ENCODE measurements around the gene HID1. TPM values are rescaled to one million over a fixed set of nuclear protein-coding genes. Genes with fewer than 3 reads are reported as not detected.

HID1 gene
- total and polyA plus RNA-seq, 9 donors = 1.8 to 21.6 (median 5.2) TPM

GRCh38 chr17:74938194-74938950, 34.2 kb downstream of the HID1 start:
- 46 to 53% (median 47%) methylated on average over 8 of the region's 8 CpGs for WGBS, 3 donors
- Histone ChIP-seq H3K4me3 (no peak overlapping the region), H3K9me3 (no peaks in the 10 kb centered on the region), H3K36me3 (no peaks in the 10 kb centered on the region), H3K27me3 (peaks cover 5% of the 10 kb centered on the region), H3K4me1 (ENCODE audit: insufficient read depth) (no peaks in the 10 kb centered on the region), H3K27ac (no peak overlapping the region)
- no peak for TF ChIP-seq POLR2A (IDR thresholded peaks at IDR 0.05)
- TF ChIP-seq CTCF (IDR thresholded peaks at IDR 0.05) = no peak
- no peak for TF ChIP-seq EP300 (IDR thresholded peaks at IDR 0.05)
- no peak for DNase-seq
- intact Hi-C loops (cut with DNase I) = no loop called here

GRCh38 chr17:74937064-74938051, 35.2 kb downstream of the HID1 start:
- Histone ChIP-seq H3K4me1 (ENCODE audit: insufficient read depth) (no peaks in the 10 kb centered on the region), H3K4me3 (no peak overlapping the region), H3K9me3 (no peaks in the 10 kb centered on the region), H3K36me3 (no peaks in the 10 kb centered on the region), H3K27ac (no peak overlapping the region), H3K27me3 (peaks cover 5% of the 10 kb centered on the region)
- TF ChIP-seq EP300 (IDR thresholded peaks at IDR 0.05) = no peak
- no peak for TF ChIP-seq CTCF (IDR thresholded peaks at IDR 0.05)
- TF ChIP-seq POLR2A (IDR thresholded peaks at IDR 0.05) = no peak
- intact Hi-C loops (cut with DNase I) = no loop called here
- WGBS, 3 donors = 45 to 47% (median 45%) methylated on average over 11 of the region's 11 CpGs
- no peak for DNase-seq

- TF ChIP-seq EP300 (IDR thresholded peaks at IDR 0.05) (no peak), POLR2A (IDR thresholded peaks at IDR 0.05) (no peak), CTCF (IDR thresholded peaks at IDR 0.05) (no peak)
- Histone ChIP-seq H3K4me3 (no peak overlapping the region), H3K9me3 (no peaks in the 10 kb centered on the region), H3K36me3 (no peaks in the 10 kb centered on the region), H3K4me1 (ENCODE audit: insufficient read depth) (no peaks in the 10 kb centered on the region), H3K27ac (no peak overlapping the region), H3K27me3 (peaks cover 5% of the 10 kb centered on the region)
- 9 to 15% (median 10%) methylated on average over 12 of the region's 12 CpGs for WGBS, 3 donors
- DNase-seq = no peak
- intact Hi-C loops (cut with DNase I) = no loop called here
Measured at GRCh38 chr17:74936470-74936799, 36.1 kb downstream of the HID1 start.

- Histone ChIP-seq H3K36me3 (no peaks in the 10 kb centered on the region), H3K4me3 (no peak within 1 kb of the TSS), H3K27me3 (peaks cover 5% of the 10 kb centered on the region), H3K27ac (no peak within 1 kb of the TSS), H3K4me1 (ENCODE audit: insufficient read depth) (no peaks in the 10 kb centered on the region), H3K9me3 (no peaks in the 10 kb centered on the region)
- WGBS, 3 donors = 3 to 4% (median 3%) methylated on average over 67 to 78 of the region's 78 CpGs
- no peak for DNase-seq
- TF ChIP-seq CTCF (IDR thresholded peaks at IDR 0.05) (no peak), POLR2A (IDR thresholded peaks at IDR 0.05) (no peak), EP300 (IDR thresholded peaks at IDR 0.05) (no peak)
- intact Hi-C loops (cut with DNase I) = no loop called here
Measured at GRCh38 chr17:74935585-74936469, 36.7 kb downstream of the HID1 start, which contains the start of gene OTOP3. Gene OTOP3, plus strand, starts transcription at chr17:74935898. Its CDS starts 24 bp downstream, at chr17:74935922.
